Thyroid gland (tissue), 4 donors: ENCODE measurements around the gene LACRT.

Experiments used
- CTCF ChIP-seq, 6 experiments: fragments of 200-600 bp in 3 of 6; fragments of 450-650 bp in 3 of 6; sonication (generic) in 3 of 6; IDR thresholded peaks; one replicate each; pipeline ENCODE4 v1.5.1; 2016 to 2019; ENCODE audit warnings: antibody characterized with exemption in 6 of 6, mild to moderate bottlenecking in 2 of 6, inconsistent platforms in 1 of 6, moderate library complexity in 1 of 6
- POLR2A ChIP-seq, 2 donors: fragments of 450-650 bp; IDR thresholded peaks; one replicate each; pipeline ENCODE4 v1.6.1; 2017; ENCODE audit warnings: antibody characterized with exemption in 2 of 2, mild to moderate bottlenecking in 2 of 2, moderate library complexity in 1 of 2

GRCh38 chr12:54682674-54683073 lies 48.0 kb upstream of the LACRT start:
- TF ChIP-seq CTCF (IDR thresholded peaks at IDR 0.05) (no peak), POLR2A (IDR thresholded peaks at IDR 0.05) (no peak)
